K562 (cell line): ENCODE measurements around the gene AKIRIN1. TPM values are rescaled to one million over a fixed set of nuclear protein-coding genes. Genes with fewer than 3 reads are reported as not detected.

Experiments
- CBX3 ChIP-seq, 2 experiments: IDR thresholded peaks; 1 replicate in 1 of 2; 2 replicates in 1 of 2; pipeline ENCODE4 v1.6.1; 2012; ENCODE audit warnings: inconsistent platforms in 2 of 2, low read length in 2 of 2, borderline replicate concordance in 1 of 2, control low read depth in 1 of 2
- CREB1 ChIP-seq, 2 experiments: sonication (generic) in 1 of 2; formaldehyde crosslinking in 1 of 2; IDR thresholded peaks; 2 replicates each; pipeline versions ENCODE4 v1.6.1 to v1.8.0; 2012 to 2022; ENCODE audit warnings: inconsistent platforms in 1 of 2, mild to moderate bottlenecking in 1 of 2, missing genetic modification reagents in 1 of 2, moderate library complexity in 1 of 2
- ESRRA ChIP-seq: fragments of 450-650 bp; IDR thresholded peaks from 2 replicates; pipeline ENCODE4 v1.6.1; 2014; ENCODE audit warnings: low read depth, mild to moderate bottlenecking, moderate library complexity, borderline replicate concordance
- ETV6 ChIP-seq, 3 experiments: fragments of 150-350 bp in 1 of 3; sonication (generic) in 1 of 3; formaldehyde crosslinking in 1 of 3; IDR thresholded peaks; 2 replicates each; pipeline versions ENCODE4 v1.6.1 to v1.8.0; 2014 to 2022; ENCODE audit warnings: borderline replicate concordance in 2 of 3, low read depth in 2 of 3, antibody characterized with exemption in 1 of 3, low read length in 1 of 3, mild to moderate bottlenecking in 1 of 3, missing genetic modification reagents in 1 of 3
- FOXP1 ChIP-seq: sonication (generic); formaldehyde crosslinking; IDR thresholded peaks from 2 replicates; pipeline ENCODE4 v1.8.0; 2022; ENCODE audit warnings: mild to moderate bottlenecking, missing genetic modification reagents
- NFIC ChIP-seq: fragments of 450-650 bp; IDR thresholded peaks from 2 replicates; pipeline ENCODE4 v1.6.1; 2017; ENCODE audit warnings: mild to moderate bottlenecking, inconsistent platforms
- PRPF4 ChIP-seq: fragments of 200-400 bp; formaldehyde crosslinking; IDR thresholded peaks from one replicate; pipeline ENCODE4 v1.6.1; 2017; ENCODE audit warnings: low read length, low read depth, mild to moderate bottlenecking; ENCODE audit not compliant: insufficient read depth, poor library complexity, severe bottlenecking
- RB1 ChIP-seq: fragments of 450-650 bp; IDR thresholded peaks from 2 replicates; pipeline ENCODE4 v1.6.1; 2017; ENCODE audit warnings: low read depth, mild to moderate bottlenecking
- RBBP5 ChIP-seq: fragments of 200-600 bp; sonication (generic); IDR thresholded peaks from 2 replicates; pipeline ENCODE4 v1.6.1; 2012; ENCODE audit warnings: borderline replicate concordance, mild to moderate bottlenecking, low read length, control low read depth, inconsistent platforms; ENCODE audit not compliant: insufficient read depth, poor library complexity, severe bottlenecking
- RFX5 ChIP-seq: IDR thresholded peaks from 2 replicates; pipeline ENCODE4 v1.6.1; 2011; ENCODE audit warnings: low read depth, mild to moderate bottlenecking, improper control_type of control experiment, low read length
- SUPT5H ChIP-seq: fragments of 450-650 bp; IDR thresholded peaks from 2 replicates; pipeline ENCODE4 v1.6.1; 2016
- VEZF1 ChIP-seq: fragments of 200-800 bp; sonication (Bioruptor generic); IDR thresholded peaks from 2 replicates; pipeline ENCODE4 v1.6.1; 2017; ENCODE audit warnings: missing genetic modification characterization, missing compliant biosample characterization
- ZBTB7A ChIP-seq: IDR thresholded peaks from 2 replicates; pipeline ENCODE4 v1.6.1; 2011; ENCODE audit warnings: low read depth, mild to moderate bottlenecking, low read length, moderate library complexity, borderline replicate concordance; ENCODE audit not compliant: control insufficient read depth
- ZMIZ1 ChIP-seq, 2 experiments: fragments of 150-350 bp in 1 of 2; IDR thresholded peaks; 2 replicates each; pipeline ENCODE4 v1.6.1; 2012 to 2016; ENCODE audit warnings: low read depth in 2 of 2, low read length in 2 of 2, mild to moderate bottlenecking in 1 of 2, moderate library complexity in 1 of 2
- ZNF12 ChIP-seq: sonication (generic); formaldehyde crosslinking; IDR thresholded peaks from 2 replicates; pipeline ENCODE4 v1.4.0; 2020; ENCODE audit warnings: mild to moderate bottlenecking, missing genetic modification reagents
- ZNF41 ChIP-seq: fragments of 250-450 bp; sonication (Bioruptor Pico); conservative IDR thresholded peaks from 2 replicates; pipeline ENCODE4 v1.4.0; 2020; ENCODE audit warnings: mild to moderate bottlenecking
- ZNF695 ChIP-seq: fragments of 450-650 bp; formaldehyde crosslinking; IDR thresholded peaks from 2 replicates; pipeline ENCODE4 v1.4.0; 2020; ENCODE audit warnings: mild to moderate bottlenecking, moderate library complexity
- polyA plus RNA-seq, 8 experiments: library from polyadenylated mRNA; depleted of rRNA in 4 of 8; stranded (reverse) in 5 of 8; unstranded in 3 of 8; fragments of >200 nt; fragmentation: Nextera tagmentation in 2 of 8; fragmentation: Illumina TruSeq in 1 of 8; extraction: Ambion mirVana in 2 of 8; extraction: Trizol in 1 of 8; gene quantifications; 2 replicates each; pipeline versions ENCODE4 v1.2.1 to v1.2.3, GENCODE V29; 2011 to 2014; ENCODE audit warnings: inconsistent platforms in 1 of 8, missing spikeins in 1 of 8
- total RNA-seq, 7 experiments: library from RNA; depleted of rRNA in 6 of 7; stranded (reverse); fragments of >200 nt in 6 of 7; fragmentation: Illumina TruSeq in 2 of 7; extraction: Trizol in 2 of 7; gene quantifications; 2 replicates each; pipeline versions ENCODE4 v1.2.1 to v1.2.3, GENCODE V29; 2011 to 2021; ENCODE audit warnings: low replicate concordance in 1 of 7

Gene AKIRIN1
- total and polyA plus RNA-seq, 9 of the 15 experiments (the other 6 are each of a cell fraction or from before 2014, with no cell fraction given): 11.5 to 139 (median 83.4) TPM

DNA sequence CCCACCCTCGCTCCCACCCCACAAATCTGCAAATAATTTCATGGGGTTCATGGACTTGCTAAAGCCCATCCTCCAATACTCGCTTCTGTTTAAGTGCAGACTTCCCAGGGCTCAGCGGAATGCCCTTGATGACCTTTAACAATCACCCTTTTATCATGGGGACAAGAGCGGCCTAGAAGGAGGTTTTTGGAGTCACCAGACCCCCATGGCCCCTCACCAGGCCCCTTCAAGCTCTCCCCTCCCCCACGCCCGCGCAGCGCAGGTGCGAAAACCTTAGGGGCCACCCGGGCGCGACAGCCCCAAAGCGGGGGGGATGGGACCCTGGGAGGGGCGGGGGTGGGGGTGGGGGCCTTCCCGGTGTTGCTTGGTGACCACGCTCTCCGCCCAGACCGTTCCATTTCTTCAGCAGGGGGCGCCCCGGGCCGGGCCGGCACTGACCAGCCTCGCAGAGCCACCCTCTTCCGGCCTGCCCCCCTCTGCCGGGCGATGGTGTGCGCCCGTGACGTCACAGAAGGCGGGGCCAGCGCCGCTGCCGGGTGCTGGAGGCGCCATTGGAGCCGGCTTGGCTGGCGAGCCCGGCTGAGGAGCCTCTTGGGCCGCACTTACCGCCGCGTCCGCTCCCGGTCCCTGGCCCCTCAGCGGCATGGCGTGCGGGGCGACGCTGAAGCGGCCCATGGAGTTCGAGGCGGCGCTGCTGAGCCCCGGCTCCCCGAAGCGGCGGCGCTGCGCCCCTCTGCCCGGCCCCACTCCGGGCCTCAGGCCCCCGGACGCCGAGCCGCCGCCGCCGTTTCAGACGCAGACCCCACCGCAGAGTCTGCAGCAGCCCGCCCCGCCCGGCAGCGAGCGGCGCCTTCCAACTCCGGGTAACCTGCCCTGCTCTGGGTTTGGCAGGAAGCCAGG, at the start of gene AKIRIN1 (continued):
- TF ChIP-seq ETV6 (IDR thresholded peaks at IDR 0.05; ENCODE audit: borderline replicate concordance in 1 of 2, low read depth in 2 of 2, low read length in 1 of 2) (no peak), ETV6 (CRISPR knock-in tag; IDR thresholded peaks at IDR 0.05; ENCODE audit: borderline replicate concordance) (0 out of 2 replicates have a peak, but pooled peaks have one; percentile 37), RFX5 (peak; percentile 63; the same call in 1 of the 2 replicates), ESRRA (peak; percentile 90), SUPT5H (peak; percentile 89), ZNF695 (CRISPR knock-in tag) (no peak), VEZF1 (peak; percentile 99), CBX3 (IDR thresholded peaks at IDR 0.05; ENCODE audit: borderline replicate concordance in 1 of 2, low read length in 2 of 2) (0 out of 3 replicates have a peak, but pooled peaks of 1 of the 2 experiments have one; percentile 47), ZBTB7A (peak; percentile 90), FOXP1 (CRISPR knock-in tag) (0 out of 2 replicates have a peak, but pooled peaks have one; percentile 35), PRPF4 (peak; percentile 49), ZNF41 (CRISPR knock-in tag) (no peak), RBBP5 (peak; percentile 95), ZMIZ1 (IDR thresholded peaks at IDR 0.05; ENCODE audit: low read depth in 2 of 2, low read length in 2 of 2) (peak; percentile 24 to 79; a peak in 2 of 4 replicates), RB1 (peak; percentile 86), ZNF12 (no peak), NFIC (peak; percentile 90), CREB1 (IDR thresholded peaks at IDR 0.05) (peak; percentile 91), CREB1 (CRISPR knock-in tag; IDR thresholded peaks at IDR 0.05) (peak; percentile 97)
